ENCODE results near the gene HIPK2. TPM values are rescaled to one million over a fixed set of nuclear protein-coding genes. Genes with fewer than 3 reads are reported as not detected.
A peak's percentile ranks its signal among the peaks of the same experiment; 100 is the strongest.

The HIPK2 gene
- total and polyA plus RNA-seq, 5 donors from 2014 or later, result 0.44 to 17.5 (median 0.78) TPM

GRCh38 chr7:139695051-139695450 lies 82.7 kb downstream of the HIPK2 start:
- H3K36me3 ChIP-seq (ENCODE audit: control insufficient read depth, insufficient read depth, low read length), result peaks cover 4% of the 10 kb centered on the region
- H3K27ac ChIP-seq (ENCODE audit: insufficient read depth, low read length, poor library complexity, severe bottlenecking), result no peak overlapping the region
- no peak overlapping the region for H3K27ac Mint-ChIP-seq

GRCh38 chr7:139694389-139694676 lies 83.5 kb downstream of the HIPK2 start:
- peaks cover 4% of the 10 kb centered on the region for H3K36me3 ChIP-seq (ENCODE audit: control insufficient read depth, insufficient read depth, low read length)
- DNase-seq (no peak), ATAC-seq (ENCODE audit: low read depth in 2 of 2) (no peak)
- H3K36me3 Mint-ChIP-seq, result peaks cover 37% of the 10 kb centered on the region
- H3K4me3 ChIP-seq (ENCODE audit: low read depth, low read length), result no peak overlapping the region
- H3K9me3 Mint-ChIP-seq, result peaks cover 0 to 2% (median 0%) of the 10 kb centered on the region in 7 donors
- H3K4me1 Mint-ChIP-seq, result peaks cover 0 to 22% (median 3%) of the 10 kb centered on the region in 4 donors
- H3K4me3 Mint-ChIP-seq, result no peak overlapping the region
- no peaks in the 10 kb centered on the region for H3K4me1 ChIP-seq (ENCODE audit: control insufficient read depth, insufficient read depth, low read length, poor library complexity, severe bottlenecking)
- no peak overlapping the region for H3K27ac ChIP-seq (ENCODE audit: insufficient read depth, low read length, poor library complexity, severe bottlenecking)
- no peaks in the 10 kb centered on the region for H3K27me3 Mint-ChIP-seq
- no peaks in the 10 kb centered on the region for H3K9me3 ChIP-seq (ENCODE audit: control insufficient read depth in 2 of 2, low read length in 2 of 2)
- no peak overlapping the region for H3K27ac Mint-ChIP-seq
- H3K27me3 ChIP-seq (ENCODE audit: control insufficient read depth, insufficient read depth, low read length), result no peaks in the 10 kb centered on the region

More at GRCh38 chr7:139695051-139695450, 82.7 kb downstream of the HIPK2 start:
- Histone ChIP-seq H3K27me3 (ENCODE audit: control insufficient read depth, insufficient read depth, low read length) (no peaks in the 10 kb centered on the region), H3K9me3 (ENCODE audit: control insufficient read depth in 2 of 2, low read length in 2 of 2) (no peaks in the 10 kb centered on the region), H3K4me1 (ENCODE audit: control insufficient read depth, insufficient read depth, low read length, poor library complexity, severe bottlenecking) (no peaks in the 10 kb centered on the region), H3K4me3 (ENCODE audit: low read depth, low read length) (no peak overlapping the region)
- no peak overlapping the region for H3K4me3 Mint-ChIP-seq
- H3K36me3 Mint-ChIP-seq, result peaks cover 33% of the 10 kb centered on the region
- no peaks in the 10 kb centered on the region for H3K27me3 Mint-ChIP-seq
- H3K4me1 Mint-ChIP-seq, result peaks cover 0 to 22% (median 3%) of the 10 kb centered on the region in 4 donors
- no peak for ATAC-seq (ENCODE audit: low read depth in 2 of 2)
- no peak for DNase-seq
- H3K9me3 Mint-ChIP-seq, result peaks cover 0 to 2% (median 0%) of the 10 kb centered on the region in 7 donors

GRCh38 chr7:139693651-139694388 lies 84.0 kb downstream of the HIPK2 start:
- Histone ChIP-seq H3K4me1 (ENCODE audit: control insufficient read depth, insufficient read depth, low read length, poor library complexity, severe bottlenecking) (no peaks in the 10 kb centered on the region), H3K9me3 (ENCODE audit: control insufficient read depth in 2 of 2, low read length in 2 of 2) (no peaks in the 10 kb centered on the region), H3K4me3 (ENCODE audit: low read depth, low read length) (no peak overlapping the region), H3K27me3 (ENCODE audit: control insufficient read depth, insufficient read depth, low read length) (no peaks in the 10 kb centered on the region), H3K36me3 (ENCODE audit: control insufficient read depth, insufficient read depth, low read length) (peaks cover 4% of the 10 kb centered on the region), H3K27ac (ENCODE audit: insufficient read depth, low read length, poor library complexity, severe bottlenecking) (no peak overlapping the region)
- Mint-ChIP-seq H3K9me3 (peaks cover 0 to 2% (median 0%) of the 10 kb centered on the region in 7 donors), H3K4me3 (no peak overlapping the region), H3K27ac (no peak overlapping the region), H3K27me3 (no peaks in the 10 kb centered on the region), H3K4me1 (peaks cover 0 to 22% (median 3%) of the 10 kb centered on the region in 4 donors), H3K36me3 (peaks cover 38% of the 10 kb centered on the region)
- DNase-seq (no peak), ATAC-seq (ENCODE audit: low read depth in 2 of 2) (no peak)

GRCh38 chr7:139692723-139693122 lies 85.1 kb downstream of the HIPK2 start:
- H3K27ac ChIP-seq (ENCODE audit: insufficient read depth, low read length, poor library complexity, severe bottlenecking), result no peak overlapping the region
- peaks cover 0 to 2% (median 0%) of the 10 kb centered on the region in 7 donors for H3K9me3 Mint-ChIP-seq
- DNase-seq, result no peak

GRCh38 chr7:139691253-139691781 lies 86.5 kb downstream of the HIPK2 start:
- no peak overlapping the region for H3K4me3 Mint-ChIP-seq
- no peaks in the 10 kb centered on the region for H3K9me3 ChIP-seq (ENCODE audit: control insufficient read depth in 2 of 2, low read length in 2 of 2)

More at GRCh38 chr7:139692723-139693122, 85.1 kb downstream of the HIPK2 start:
- H3K9me3 ChIP-seq (ENCODE audit: control insufficient read depth in 2 of 2, low read length in 2 of 2), result no peaks in the 10 kb centered on the region
- Mint-ChIP-seq H3K4me1 (peaks cover 0 to 16% (median 3%) of the 10 kb centered on the region in 4 donors), H3K4me3 (no peak overlapping the region), H3K36me3 (peaks cover 37% of the 10 kb centered on the region), H3K27ac (peak overlapping the region in 1 of 3 donors; percentile 51), H3K27me3 (no peaks in the 10 kb centered on the region)
- no peaks in the 10 kb centered on the region for H3K27me3 ChIP-seq (ENCODE audit: control insufficient read depth, insufficient read depth, low read length)
- no peak for ATAC-seq (ENCODE audit: low read depth in 2 of 2)
- H3K4me3 ChIP-seq (ENCODE audit: low read depth, low read length), result no peak overlapping the region
- H3K36me3 ChIP-seq (ENCODE audit: control insufficient read depth, insufficient read depth, low read length), result peaks cover 4% of the 10 kb centered on the region
- no peaks in the 10 kb centered on the region for H3K4me1 ChIP-seq (ENCODE audit: control insufficient read depth, insufficient read depth, low read length, poor library complexity, severe bottlenecking)

GRCh38 chr7:139687980-139688632 lies 89.7 kb downstream of the HIPK2 start:
- H3K27me3 Mint-ChIP-seq, result no peaks in the 10 kb centered on the region
- ATAC-seq (ENCODE audit: low read depth in 2 of 2), result no peak

More at GRCh38 chr7:139691253-139691781, 86.5 kb downstream of the HIPK2 start:
- Mint-ChIP-seq H3K4me1 (peaks cover 0 to 7% (median 1%) of the 10 kb centered on the region in 4 donors), H3K9me3 (peaks cover 0 to 6% (median 2%) of the 10 kb centered on the region in 7 donors), H3K27ac (no peak overlapping the region), H3K36me3 (peaks cover 37% of the 10 kb centered on the region), H3K27me3 (no peaks in the 10 kb centered on the region)
- no peak overlapping the region for H3K4me3 ChIP-seq (ENCODE audit: low read depth, low read length)
- H3K4me1 ChIP-seq (ENCODE audit: control insufficient read depth, insufficient read depth, low read length, poor library complexity, severe bottlenecking), result no peaks in the 10 kb centered on the region
- H3K36me3 ChIP-seq (ENCODE audit: control insufficient read depth, insufficient read depth, low read length), result peaks cover 4% of the 10 kb centered on the region
- no peak overlapping the region for H3K27ac ChIP-seq (ENCODE audit: insufficient read depth, low read length, poor library complexity, severe bottlenecking)
- DNase-seq (no peak), ATAC-seq (ENCODE audit: low read depth in 2 of 2) (no peak)
- H3K27me3 ChIP-seq (ENCODE audit: control insufficient read depth, insufficient read depth, low read length), result no peaks in the 10 kb centered on the region

GRCh38 chr7:139687211-139687954 lies 90.4 kb downstream of the HIPK2 start:
- Mint-ChIP-seq H3K4me3 (no peak overlapping the region), H3K9me3 (peaks cover 0 to 10% (median 2%) of the 10 kb centered on the region in 7 donors), H3K27ac (peak overlapping the region in 1 of 3 donors; percentile 49), H3K27me3 (no peaks in the 10 kb centered on the region), H3K36me3 (peaks cover 33% of the 10 kb centered on the region), H3K4me1 (peaks cover 0 to 11% (median 3%) of the 10 kb centered on the region in 4 donors)
- ATAC-seq (ENCODE audit: low read depth in 2 of 2) (no peak), DNase-seq (no peak)
- Histone ChIP-seq H3K36me3 (ENCODE audit: control insufficient read depth, insufficient read depth, low read length) (no peaks in the 10 kb centered on the region), H3K4me3 (ENCODE audit: low read depth, low read length) (no peak overlapping the region), H3K27me3 (ENCODE audit: control insufficient read depth, insufficient read depth, low read length) (no peaks in the 10 kb centered on the region), H3K27ac (ENCODE audit: insufficient read depth, low read length, poor library complexity, severe bottlenecking) (no peak overlapping the region), H3K9me3 (ENCODE audit: control insufficient read depth in 2 of 2, low read length in 2 of 2) (no peaks in the 10 kb centered on the region), H3K4me1 (ENCODE audit: control insufficient read depth, insufficient read depth, low read length, poor library complexity, severe bottlenecking) (no peaks in the 10 kb centered on the region)

More at GRCh38 chr7:139687980-139688632, 89.7 kb downstream of the HIPK2 start:
- peaks cover 35% of the 10 kb centered on the region for H3K36me3 Mint-ChIP-seq
- H3K4me3 Mint-ChIP-seq, result no peak overlapping the region
- Histone ChIP-seq H3K4me3 (ENCODE audit: low read depth, low read length) (no peak overlapping the region), H3K4me1 (ENCODE audit: control insufficient read depth, insufficient read depth, low read length, poor library complexity, severe bottlenecking) (no peaks in the 10 kb centered on the region), H3K27me3 (ENCODE audit: control insufficient read depth, insufficient read depth, low read length) (no peaks in the 10 kb centered on the region), H3K36me3 (ENCODE audit: control insufficient read depth, insufficient read depth, low read length) (no peaks in the 10 kb centered on the region), H3K27ac (ENCODE audit: insufficient read depth, low read length, poor library complexity, severe bottlenecking) (no peak overlapping the region), H3K9me3 (ENCODE audit: control insufficient read depth in 2 of 2, low read length in 2 of 2) (no peaks in the 10 kb centered on the region)
- H3K27ac Mint-ChIP-seq, result no peak overlapping the region
- no peak for DNase-seq
- H3K4me1 Mint-ChIP-seq, result peaks cover 0 to 7% (median 2%) of the 10 kb centered on the region in 4 donors
- H3K9me3 Mint-ChIP-seq, result peaks cover 0 to 10% (median 2%) of the 10 kb centered on the region in 7 donors
